ENCODE measurements around the gene HACD2. TPM values are rescaled to one million over a fixed set of nuclear protein-coding genes. Genes with fewer than 3 reads are reported as not detected.

HACD2 gene
- total RNA-seq, 4 donors from 2014 or later, result 50.9 to 72.9 (median 58.4) TPM

DNA sequence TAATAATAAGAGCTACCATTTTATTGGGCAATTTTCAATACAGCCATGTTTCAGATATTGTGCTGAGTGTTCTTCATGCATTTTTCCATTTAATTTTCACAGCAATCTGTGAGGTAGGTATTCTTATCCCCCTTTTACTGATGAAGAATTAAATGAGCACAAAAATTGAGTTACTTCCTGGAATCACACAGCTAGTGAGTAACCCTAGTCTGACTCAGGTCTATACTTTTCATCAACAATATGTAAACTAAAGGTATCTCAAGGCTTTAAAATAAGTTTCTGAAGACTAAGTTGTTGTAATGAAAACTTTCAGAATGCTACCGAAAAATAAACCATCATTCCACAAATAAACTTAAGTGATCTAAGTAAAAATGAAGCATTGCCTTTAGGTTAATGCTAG, 22.3 kb downstream of the HACD2 start:
- TF ChIP-seq, protein P1, sequence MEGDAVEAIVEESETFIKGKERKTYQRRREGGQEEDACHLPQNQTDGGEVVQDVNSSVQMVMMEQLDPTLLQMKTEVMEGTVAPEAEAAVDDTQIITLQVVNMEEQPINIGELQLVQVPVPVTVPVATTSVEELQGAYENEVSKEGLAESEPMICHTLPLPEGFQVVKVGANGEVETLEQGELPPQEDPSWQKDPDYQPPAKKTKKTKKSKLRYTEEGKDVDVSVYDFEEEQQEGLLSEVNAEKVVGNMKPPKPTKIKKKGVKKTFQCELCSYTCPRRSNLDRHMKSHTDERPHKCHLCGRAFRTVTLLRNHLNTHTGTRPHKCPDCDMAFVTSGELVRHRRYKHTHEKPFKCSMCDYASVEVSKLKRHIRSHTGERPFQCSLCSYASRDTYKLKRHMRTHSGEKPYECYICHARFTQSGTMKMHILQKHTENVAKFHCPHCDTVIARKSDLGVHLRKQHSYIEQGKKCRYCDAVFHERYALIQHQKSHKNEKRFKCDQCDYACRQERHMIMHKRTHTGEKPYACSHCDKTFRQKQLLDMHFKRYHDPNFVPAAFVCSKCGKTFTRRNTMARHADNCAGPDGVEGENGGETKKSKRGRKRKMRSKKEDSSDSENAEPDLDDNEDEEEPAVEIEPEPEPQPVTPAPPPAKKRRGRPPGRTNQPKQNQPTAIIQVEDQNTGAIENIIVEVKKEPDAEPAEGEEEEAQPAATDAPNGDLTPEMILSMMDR (IDR thresholded peaks at IDR 0.05; ENCODE audit: low read depth), result no peak

DNA sequence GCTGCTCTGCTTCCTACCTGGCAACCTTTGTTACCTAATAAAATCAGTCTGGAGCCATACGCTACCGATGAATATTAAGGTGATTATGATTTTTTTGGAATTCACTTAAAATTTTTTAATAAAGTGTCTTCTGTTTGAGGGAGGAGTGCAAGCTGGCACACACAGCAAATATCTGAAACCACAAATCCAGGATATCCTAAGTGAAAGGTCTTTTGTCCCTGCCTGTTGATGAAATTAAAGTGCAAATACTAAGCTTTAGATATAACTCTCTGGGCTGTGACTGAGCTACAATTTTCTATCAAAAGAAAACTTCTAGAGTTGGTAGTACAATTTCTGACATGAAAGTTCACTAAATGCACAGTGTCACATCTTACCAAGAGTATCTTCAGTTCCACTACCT, 23.7 kb downstream of the HACD2 start:
- TF ChIP-seq, protein P1 (IDR thresholded peaks at IDR 0.05; ENCODE audit: low read depth), result no peak

DNA sequence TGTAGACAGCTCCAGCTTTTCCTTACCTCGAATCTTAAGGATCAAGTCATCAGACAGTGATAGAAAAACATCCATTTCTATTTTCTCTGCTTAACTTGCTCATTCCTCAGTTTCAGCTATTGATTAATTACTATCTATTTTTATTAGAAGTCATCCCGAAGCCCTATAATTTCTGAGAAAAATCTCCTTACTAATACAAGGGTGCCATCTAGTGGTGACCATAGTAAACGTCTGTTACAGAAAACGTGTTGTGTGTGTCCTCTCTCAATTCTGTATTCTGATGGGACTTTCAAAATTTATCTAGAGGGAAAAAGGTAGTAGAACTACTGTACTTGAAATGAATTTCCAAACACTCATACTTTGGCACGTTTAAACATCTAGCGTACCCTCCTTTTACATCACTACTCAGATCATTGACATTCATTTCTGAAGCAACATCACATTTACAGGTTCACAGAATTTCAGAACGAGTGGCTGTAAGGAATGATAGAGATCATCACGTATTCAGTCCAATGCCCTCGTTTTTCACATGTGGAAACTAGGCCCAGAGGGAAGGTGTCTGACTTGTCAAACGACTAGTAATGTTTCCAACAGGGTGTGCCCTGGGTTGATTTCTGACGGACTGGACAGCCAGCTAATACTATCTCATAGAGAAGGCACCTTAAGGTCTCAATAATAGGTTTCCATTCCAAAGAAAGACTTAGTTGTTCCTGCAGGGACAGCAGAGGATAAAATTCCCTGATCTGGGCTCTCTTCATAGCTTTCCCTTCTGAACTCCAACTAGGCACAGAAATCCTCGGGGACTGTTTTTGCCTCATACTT, 25.6 kb downstream of the HACD2 start:
- TF ChIP-seq, protein P1 (IDR thresholded peaks at IDR 0.05; ENCODE audit: low read depth), result no peak

DNA sequence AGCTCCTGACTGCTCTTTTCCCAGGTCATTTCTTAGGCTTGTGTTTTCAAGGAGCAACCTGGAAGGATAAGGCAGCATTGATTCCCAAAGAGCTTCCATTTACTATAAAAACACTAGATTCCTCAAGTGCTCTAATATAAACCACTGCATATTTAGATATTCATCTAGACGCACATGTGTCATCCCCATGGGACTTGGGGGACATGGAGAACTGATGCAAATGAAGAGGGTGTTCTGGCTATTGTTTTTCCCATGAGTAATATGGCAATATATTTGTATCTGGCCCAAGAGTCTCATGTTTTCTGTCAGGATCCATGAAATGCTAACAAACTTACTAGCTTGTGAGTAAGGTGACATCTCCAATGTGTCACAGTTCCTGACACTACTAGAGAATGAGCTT, 31.3 kb downstream of the HACD2 start:
- TF ChIP-seq, protein P1 (IDR thresholded peaks at IDR 0.05; ENCODE audit: low read depth), result no peak

DNA sequence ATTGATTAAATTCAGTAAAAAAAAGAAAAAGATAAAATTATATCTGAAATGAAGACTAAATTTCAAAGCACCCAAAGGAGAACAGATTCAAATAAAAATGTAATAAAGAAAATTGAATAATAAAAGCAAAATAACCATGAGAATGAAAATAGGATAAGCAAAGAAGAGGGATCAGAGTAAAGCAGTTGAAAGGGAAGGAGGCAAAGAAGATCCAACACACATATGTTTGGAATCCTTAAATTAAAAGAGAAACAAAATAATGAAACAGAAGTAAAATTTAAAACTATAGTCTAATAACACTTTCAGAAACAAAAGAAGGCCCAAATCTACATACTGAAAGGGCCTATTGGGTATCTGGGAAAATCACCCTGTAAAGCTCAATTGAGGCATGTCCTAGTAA, 32.1 kb downstream of the HACD2 start:
- TF ChIP-seq, protein P1 (IDR thresholded peaks at IDR 0.05; ENCODE audit: low read depth), result no peak

DNA sequence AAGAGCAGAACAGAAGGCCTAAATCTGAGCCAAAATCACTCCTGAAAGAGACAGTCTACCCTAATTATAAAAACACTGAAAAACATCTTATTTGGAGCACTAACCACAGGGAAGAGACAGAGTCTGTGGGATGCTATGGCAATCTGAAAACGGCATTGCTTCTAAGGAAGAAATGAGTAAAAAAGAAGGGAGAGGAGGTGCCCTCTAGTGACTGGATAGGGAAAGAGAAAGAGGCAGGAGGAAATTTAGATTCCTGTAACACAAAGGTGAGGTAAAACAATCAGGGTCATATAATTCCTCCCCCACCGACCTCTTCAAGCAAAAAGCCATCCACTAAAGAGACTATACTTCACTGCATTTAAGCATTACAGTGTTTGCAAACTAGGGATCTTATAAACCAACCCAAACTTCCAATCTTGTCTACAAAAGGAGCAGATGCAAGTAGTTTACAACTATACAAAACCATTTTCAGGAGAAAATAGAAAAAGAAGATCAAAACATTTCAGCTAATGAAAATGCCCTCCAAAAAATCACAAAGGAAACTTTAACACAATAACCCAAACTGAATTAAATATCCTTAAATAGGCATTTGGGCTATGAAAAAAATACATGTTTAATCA, 32.6 kb downstream of the HACD2 start:
- TF ChIP-seq, protein P1 (IDR thresholded peaks at IDR 0.05; ENCODE audit: low read depth), result no peak

DNA sequence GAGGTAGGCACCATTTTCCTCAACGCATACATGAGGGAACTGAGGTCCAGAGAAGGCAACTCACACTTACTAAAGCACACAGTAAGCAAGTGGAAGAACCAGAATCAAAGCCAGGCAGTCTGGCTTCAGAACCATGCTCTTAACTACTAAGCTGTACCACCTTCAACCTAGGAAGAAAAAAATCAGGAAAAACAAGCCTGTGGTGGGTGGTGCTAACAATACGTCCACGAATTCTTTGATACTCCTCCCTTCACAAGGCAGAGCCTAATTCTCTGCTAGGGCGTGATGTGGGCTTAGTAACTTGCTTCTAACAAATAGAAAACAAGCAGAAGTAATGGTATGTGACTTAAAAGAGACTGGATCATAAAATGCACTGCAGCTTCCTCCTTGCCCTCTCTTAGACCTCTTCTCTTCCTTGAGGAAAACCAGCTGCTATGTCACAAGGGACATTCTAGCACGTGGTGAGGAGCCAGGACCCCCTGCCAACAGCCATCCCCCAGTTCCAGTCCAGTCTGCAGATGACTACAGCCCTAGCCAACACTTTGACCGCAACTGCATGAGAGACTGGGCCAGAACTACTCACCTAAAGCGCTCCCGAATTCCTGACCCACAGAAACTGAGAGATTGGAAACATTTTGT, 36.9 kb downstream of the HACD2 start:
- TF ChIP-seq, protein P1 (IDR thresholded peaks at IDR 0.05; ENCODE audit: low read depth), result no peak

Measured in subcutaneous adipose tissue (tissue), 4 donors.